GM12892 (cell line): ENCODE data around the gene RHOT2.

Source experiments
- POLR2A ChIP-seq: IDR thresholded peaks from 2 replicates; pipeline ENCODE4 v1.6.1; 2011; ENCODE audit warnings: low read depth, low read length, control low read depth
- POLR2AphosphoS5 ChIP-seq: IDR thresholded peaks from 2 replicates; pipeline ENCODE4 v1.6.1; 2011; ENCODE audit warnings: low read depth, low read length, control low read depth
- TAF1 ChIP-seq: IDR thresholded peaks from 2 replicates; pipeline ENCODE4 v1.6.1; 2011; ENCODE audit warnings: low read depth, mild to moderate bottlenecking, control low read depth, low read length, borderline replicate concordance

DNA sequence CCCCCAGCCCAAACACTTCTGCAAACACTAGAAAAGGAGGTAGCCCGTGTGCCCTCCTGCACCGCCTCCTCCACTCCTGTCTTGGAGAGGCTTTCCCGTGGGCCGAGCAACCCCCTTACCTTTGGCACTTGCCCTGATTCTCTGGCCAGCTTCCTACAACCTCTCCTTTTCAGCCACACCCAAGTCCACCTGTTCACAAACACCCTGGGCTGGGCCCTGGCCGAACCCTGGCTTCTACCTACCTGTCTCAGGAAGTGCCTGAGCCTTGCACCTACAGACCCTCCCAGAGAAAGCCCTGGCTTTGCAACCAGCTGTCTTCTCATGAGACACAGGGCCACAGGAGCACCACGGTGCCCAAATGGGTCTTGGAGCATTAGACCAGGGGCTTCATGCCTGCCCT is 51.0 kb downstream of the RHOT2 start:
- TF ChIP-seq POLR2AphosphoS5 (no peak), POLR2A (no peak), TAF1 (no peak)
